CD14-positive monocyte (primary cell): Measurements from ENCODE around the gene DNAJC12. TPM values are rescaled to one million over a fixed set of nuclear protein-coding genes. Genes with fewer than 3 reads are reported as not detected.
A peak's percentile ranks its signal among the peaks of the same experiment; 100 is the strongest.

Source experiments
- DNase-seq, 3 donors: peaks; one replicate each; pipeline ENCODE4 v3.0.0-alpha.2; 2011 to 2022
- H2AFZ ChIP-seq: 2 replicates; pipeline ENCODE4 v1.6.0; 2012; ENCODE audit warnings: mild to moderate bottlenecking, low read depth, low read length, inconsistent platforms; ENCODE audit not compliant: insufficient read depth, poor library complexity, severe bottlenecking
- H3K27ac ChIP-seq, 2 donors: 1 replicate in 1 of 2; 2 replicates in 1 of 2; pipeline ENCODE4 v1.5.1; 2012 to 2013; ENCODE audit warnings: low read length in 2 of 2, control low read depth in 1 of 2, inconsistent platforms in 1 of 2, low read depth in 1 of 2, mild to moderate bottlenecking in 1 of 2
- H3K27me3 ChIP-seq, 2 donors: one replicate each; pipeline versions ENCODE4 v1.6.0 to v1.6.1; 2011 to 2013; ENCODE audit warnings: low read length in 2 of 2; ENCODE audit not compliant: control insufficient read depth in 2 of 2, insufficient read depth in 2 of 2
- H3K36me3 ChIP-seq, 2 donors: replicated peaks in 1 of 2; 1 replicate in 1 of 2; 2 replicates in 1 of 2; pipeline versions ENCODE4 v1.5.1 to v1.6.1; 2012 to 2013; ENCODE audit warnings: low read length in 2 of 2, control low read depth in 1 of 2, inconsistent platforms in 1 of 2, mild to moderate bottlenecking in 1 of 2; ENCODE audit not compliant: insufficient read depth in 2 of 2, control insufficient read depth in 1 of 2
- H3K4me1 ChIP-seq, 2 donors: 1 replicate in 1 of 2; 2 replicates in 1 of 2; pipeline versions ENCODE4 v1.5.1 to v1.6.1; 2012 to 2013; ENCODE audit warnings: low read length in 2 of 2, control low read depth in 1 of 2, inconsistent platforms in 1 of 2, mild to moderate bottlenecking in 1 of 2, moderate library complexity in 1 of 2; ENCODE audit not compliant: insufficient read depth in 2 of 2, control insufficient read depth in 1 of 2
- H3K4me2 ChIP-seq: replicated peaks from 2 replicates; pipeline ENCODE3; 2012; ENCODE audit warnings: low read length, moderate library complexity, mild to moderate bottlenecking; ENCODE audit not compliant: poor library complexity, severe bottlenecking; ENCODE audit errors: extremely low read depth
- H3K4me3 ChIP-seq, 3 experiments: fragments of 200-600 bp in 1 of 3; sonication (generic) in 1 of 3; replicated peaks in 1 of 3; 1 replicate in 2 of 3; 2 replicates in 1 of 3; pipeline ENCODE4 v1.5.1; 2011 to 2013; ENCODE audit warnings: low read length in 3 of 3, mild to moderate bottlenecking in 3 of 3, control low read depth in 2 of 3, low read depth in 2 of 3, inconsistent platforms in 1 of 3, moderate library complexity in 1 of 3
- H3K79me2 ChIP-seq: 2 replicates; pipeline ENCODE4 v1.6.0; 2012; ENCODE audit warnings: mild to moderate bottlenecking, control low read depth, inconsistent platforms, low read length, moderate library complexity; ENCODE audit not compliant: insufficient read depth
- H3K9ac ChIP-seq: 2 replicates; pipeline ENCODE4 v1.6.0; 2017; ENCODE audit warnings: low read length, mild to moderate bottlenecking; ENCODE audit not compliant: insufficient read depth, poor library complexity, severe bottlenecking
- H3K9me3 ChIP-seq, 2 donors: replicated peaks in 1 of 2; 1 replicate in 1 of 2; 2 replicates in 1 of 2; pipeline versions ENCODE4 v1.5.1 to v1.6.1; 2012 to 2013; ENCODE audit warnings: low read length in 2 of 2, control low read depth in 1 of 2; ENCODE audit not compliant: control insufficient read depth in 1 of 2, insufficient read depth in 1 of 2
- H4K20me1 ChIP-seq: 2 replicates; pipeline ENCODE4 v1.6.0; 2012; ENCODE audit warnings: mild to moderate bottlenecking, low read length, control low read depth, moderate library complexity; ENCODE audit not compliant: insufficient read depth
- H3K27ac Mint-ChIP-seq, 7 donors: one replicate each; pipeline ENCODE4 v1.8.0; 2020; ENCODE audit warnings: mild to moderate bottlenecking in 7 of 7, mixed read lengths in 7 of 7, moderate library complexity in 6 of 7, inconsistent platforms in 2 of 7
- H3K27me3 Mint-ChIP-seq, 3 donors: one replicate each; pipeline ENCODE4 v1.8.0; 2021 to 2022; ENCODE audit warnings: low read depth in 3 of 3, mild to moderate bottlenecking in 3 of 3, mixed read lengths in 3 of 3, moderate library complexity in 3 of 3, inconsistent platforms in 1 of 3
- H3K36me3 Mint-ChIP-seq, 2 donors: one replicate each; pipeline ENCODE4 v1.8.0; 2020; ENCODE audit warnings: mixed read lengths in 2 of 2, inconsistent platforms in 1 of 2, mild to moderate bottlenecking in 1 of 2
- H3K4me1 Mint-ChIP-seq: one replicate; pipeline ENCODE4 v1.8.0; 2020; ENCODE audit warnings: mild to moderate bottlenecking, mixed read lengths
- H3K4me3 Mint-ChIP-seq, 2 donors: one replicate each; pipeline ENCODE4 v1.8.0; 2020; ENCODE audit warnings: mild to moderate bottlenecking in 2 of 2, mixed read lengths in 2 of 2, moderate library complexity in 1 of 2
- H3K9me3 Mint-ChIP-seq, 7 donors: one replicate each; pipeline ENCODE4 v1.8.0; 2020 to 2022; ENCODE audit warnings: mixed read lengths in 7 of 7, mild to moderate bottlenecking in 6 of 7, moderate library complexity in 6 of 7, inconsistent platforms in 2 of 7
- CTCF ChIP-seq: fragments of 200-600 bp; IDR thresholded peaks from one replicate; pipeline ENCODE4 v1.8.0; 2022; ENCODE audit warnings: antibody characterized with exemption, mild to moderate bottlenecking
- WGBS: methylation state at CpG from one replicate; pipeline ENCODE4 v1.1.5; 2013; ENCODE audit warnings: missing lambda C conversion rate; ENCODE audit not compliant: insufficient coverage; 5-methylcytosine and 5-hydroxymethylcytosine counted together
- intact Hi-C, 2 donors: fragments of 100-400 bp; cut with micrococcal nuclease; formaldehyde crosslinking; loops; one replicate each; pipeline versions ENCODE4 v1.15.0 to v1.15.1; 2023
- polyA plus RNA-seq, 3 donors: library from polyadenylated mRNA; depleted of rRNA in 1 of 3; unstranded in 2 of 3; stranded (reverse) in 1 of 3; fragments of 300-500 nt in 2 of 3; fragments of >200 nt in 1 of 3; fragmentation: Illumina TruSeq in 2 of 3; gene quantifications; 1 replicate in 2 of 3; 2 replicates in 1 of 3; pipeline ENCODE4 v1.2.3, GENCODE V29; 2012 to 2021

The DNAJC12 gene
- polyA plus RNA-seq, 3 donors = not detected

GRCh38 chr10:67784474-67784873 is 53.5 kb downstream of the DNAJC12 start:
- Mint-ChIP-seq H3K4me3 (peak overlapping the region in 1 of 2 donors; percentile 69), H3K4me1 (peaks cover 36% of the 10 kb centered on the region), H3K27ac (peak overlapping the region in 6 of 7 donors; percentile 57 to 88 (median 79)), H3K27me3 (no peaks in the 10 kb centered on the region), H3K36me3 (no peaks in the 10 kb centered on the region), H3K9me3 (peaks cover 0 to 2% (median 0%) of the 10 kb centered on the region in 7 donors)
- Histone ChIP-seq H3K27ac (peak overlapping the region in 1 of 2 donors; percentile 74), H3K27me3 (no peaks in the 10 kb centered on the region), H3K4me2 (peak overlapping the region; percentile 58), H3K9ac (no peak overlapping the region), H3K79me2 (no peaks in the 10 kb centered on the region), H2AFZ (peak overlapping the region; percentile 78), H4K20me1 (no peaks in the 10 kb centered on the region), H3K9me3 (no peaks in the 10 kb centered on the region), H3K4me1 (peaks cover 23 to 28% of the 10 kb centered on the region in 2 donors), H3K36me3 (no peaks in the 10 kb centered on the region), H3K4me3 (no peak overlapping the region)
- intact Hi-C loops = loop anchor here (5.0 to 10.0 kb wide), 3 partner anchors 87 to 370 kb away; partner anchors contain the start of gene CTNNA3 (in 1 of the 2)
- no peak for TF ChIP-seq CTCF
- peak in 1 of 3 donors; percentile 12 for DNase-seq
- WGBS = 0% methylated on average over 3 of the region's 3 CpGs

- 54% methylated on average over 3 of the region's 5 CpGs for WGBS
- no peaks in the 10 kb centered on the region for H3K9me3 ChIP-seq
These were observed 54.2 kb downstream of the DNAJC12 start for GRCh38 chr10:67783606-67784294.

More at GRCh38 chr10:67783606-67784294, 54.2 kb downstream of the DNAJC12 start:
- Histone ChIP-seq H3K4me2 (peak overlapping the region; percentile 58), H3K36me3 (no peaks in the 10 kb centered on the region), H3K79me2 (no peaks in the 10 kb centered on the region), H3K27me3 (no peaks in the 10 kb centered on the region), H2AFZ (peak overlapping the region; percentile 78), H4K20me1 (no peaks in the 10 kb centered on the region), H3K9ac (no peak overlapping the region), H3K4me3 (peak overlapping the region in 1 of 3 experiments; percentile 35), H3K4me1 (peaks cover 23 to 28% of the 10 kb centered on the region in 2 donors), H3K27ac (peak overlapping the region; percentile 52 to 74)
- intact Hi-C loops = loop anchor here (5.0 to 10.0 kb wide), 3 partner anchors 86 to 371 kb away; partner anchors contain the start of gene CTNNA3 (in 1 of the 2)
- DNase-seq = peak in 2 of 3 donors; percentile 22 to 23
- no peak for TF ChIP-seq CTCF
- peaks cover 0 to 2% (median 0%) of the 10 kb centered on the region in 7 donors for H3K9me3 Mint-ChIP-seq
- H3K4me3 Mint-ChIP-seq = peak overlapping the region; percentile 9 to 69
- H3K27ac Mint-ChIP-seq = peak overlapping the region; percentile 26 to 88 (median 79)
- peaks cover 0 to 3% (median 0%) of the 10 kb centered on the region in 3 donors for H3K27me3 Mint-ChIP-seq
- H3K36me3 Mint-ChIP-seq = no peaks in the 10 kb centered on the region
- H3K4me1 Mint-ChIP-seq = peaks cover 36% of the 10 kb centered on the region
